GM21447 (cell line): Measurements from ENCODE around the gene AKNA.

Experiments
- ATAC-seq: cut with Tn5 transposase; IDR thresholded peaks from one replicate; pipeline ENCODE4 v1.9.1; 2021; ENCODE audit not compliant: unreplicated experiment

Gene AKNA

GRCh38 chr9:114363424-114363823 is 24.4 kb downstream of the AKNA start:
- ATAC-seq: no peak

- ATAC-seq: no peak
Measured at GRCh38 chr9:114362394-114362793, 25.4 kb downstream of the AKNA start.

- ATAC-seq: no peak
Measured at GRCh38 chr9:114361542-114361941, 26.2 kb downstream of the AKNA start.

GRCh38 chr9:114359801-114360200 is 28.0 kb downstream of the AKNA start:
- no peak for ATAC-seq

GRCh38 chr9:114357911-114358328 is 29.9 kb downstream of the AKNA start:
- ATAC-seq: no peak

GRCh38 chr9:114357360-114357759 is 30.4 kb downstream of the AKNA start:
- no peak for ATAC-seq

GRCh38 chr9:114356792-114357191 is 31.0 kb downstream of the AKNA start:
- no peak for ATAC-seq

- no peak for ATAC-seq
Measured at GRCh38 chr9:114355821-114356220, 32.0 kb downstream of the AKNA start.

GRCh38 chr9:114351932-114352331 is 35.9 kb downstream of the AKNA start:
- ATAC-seq: no peak

GRCh38 chr9:114350636-114351401 is 37.0 kb downstream of the AKNA start:
- ATAC-seq: no peak

- no peak for ATAC-seq
Measured at GRCh38 chr9:114349713-114350480, 37.9 kb downstream of the AKNA start.

- ATAC-seq: peak; percentile 90
Measured at GRCh38 chr9:114348906-114349482, 38.8 kb downstream of the AKNA start.

- ATAC-seq: no peak
Measured at GRCh38 chr9:114348261-114348905, 39.4 kb downstream of the AKNA start.

- ATAC-seq: no peak
Measured at GRCh38 chr9:114347675-114348074, 40.1 kb downstream of the AKNA start.

GRCh38 chr9:114346146-114346545 is 41.6 kb downstream of the AKNA start:
- no peak for ATAC-seq

GRCh38 chr9:114345493-114346065 is 42.2 kb downstream of the AKNA start:
- no peak for ATAC-seq

GRCh38 chr9:114344692-114345091 is 43.1 kb downstream of the AKNA start:
- ATAC-seq: no peak

GRCh38 chr9:114344188-114344566 is 43.6 kb downstream of the AKNA start:
- no peak for ATAC-seq

GRCh38 chr9:114343471-114344187 is 44.2 kb downstream of the AKNA start:
- no peak for ATAC-seq

- no peak for ATAC-seq
Measured at GRCh38 chr9:114342755-114343440, 44.9 kb downstream of the AKNA start.
